Panc1 (cell line): ENCODE measurements around the gene SNRPB2.

Experiments
- CTCF ChIP-seq: fragments of 450-650 bp; IDR thresholded peaks from 2 replicates; pipeline ENCODE4 v1.5.1; 2017; ENCODE audit warnings: mild to moderate bottlenecking
- POLR2AphosphoS5 ChIP-seq: IDR thresholded peaks from 2 replicates; pipeline ENCODE4 v1.6.1; 2012; ENCODE audit warnings: mild to moderate bottlenecking, low read depth, low read length, moderate library complexity
- REST ChIP-seq, 2 experiments: IDR thresholded peaks; 2 replicates each; pipeline ENCODE4 v1.6.1; 2011 to 2012; ENCODE audit warnings: low read depth in 2 of 2, control low read depth in 1 of 2, low read length in 1 of 2, mild to moderate bottlenecking in 1 of 2, moderate library complexity in 1 of 2; ENCODE audit not compliant: insufficient read depth in 1 of 2
- SIN3A ChIP-seq: IDR thresholded peaks from 2 replicates; pipeline ENCODE4 v1.6.1; 2012; ENCODE audit warnings: low read depth, mild to moderate bottlenecking, low read length, moderate library complexity, borderline replicate concordance; ENCODE audit not compliant: insufficient read depth
- TCF7L2 ChIP-seq: IDR thresholded peaks from 2 replicates; pipeline ENCODE4 v1.6.1; 2011; ENCODE audit warnings: mild to moderate bottlenecking, low read depth, low read length, inconsistent platforms

GRCh38 chr20:16714242-16714641, 15.6 kb upstream of the SNRPB2 start:
- TF ChIP-seq CTCF (no peak), POLR2AphosphoS5 (no peak), REST (IDR thresholded peaks at IDR 0.05; ENCODE audit: insufficient read depth in 1 of 2, low read depth in 2 of 2, low read length in 1 of 2) (no peak), TCF7L2 (no peak), SIN3A (no peak)
